ENCODE results near the gene SIX2.

The SIX2 gene

DNA sequence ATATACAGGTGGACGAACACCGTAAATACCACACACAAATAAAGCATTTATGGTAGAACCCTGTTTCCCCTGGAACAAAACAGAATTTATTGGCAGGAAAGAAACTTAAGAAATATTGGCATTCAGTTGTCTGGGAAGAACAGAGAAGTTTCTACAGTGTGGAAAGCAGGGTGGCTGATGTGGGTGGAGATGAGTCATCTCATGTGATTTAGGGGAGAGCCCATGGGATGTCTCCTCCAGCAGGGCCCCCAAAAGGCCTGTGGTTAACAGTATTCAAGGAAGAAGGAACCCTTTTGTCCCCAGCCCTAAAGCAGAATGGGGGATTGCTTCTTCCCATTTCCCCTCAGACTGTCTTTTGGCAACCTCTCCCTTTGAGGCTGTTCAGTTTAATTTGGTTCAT, 43.6 kb downstream of the SIX2 start:
- no peak for DNase-seq (ENCODE audit: low read depth)

DNA sequence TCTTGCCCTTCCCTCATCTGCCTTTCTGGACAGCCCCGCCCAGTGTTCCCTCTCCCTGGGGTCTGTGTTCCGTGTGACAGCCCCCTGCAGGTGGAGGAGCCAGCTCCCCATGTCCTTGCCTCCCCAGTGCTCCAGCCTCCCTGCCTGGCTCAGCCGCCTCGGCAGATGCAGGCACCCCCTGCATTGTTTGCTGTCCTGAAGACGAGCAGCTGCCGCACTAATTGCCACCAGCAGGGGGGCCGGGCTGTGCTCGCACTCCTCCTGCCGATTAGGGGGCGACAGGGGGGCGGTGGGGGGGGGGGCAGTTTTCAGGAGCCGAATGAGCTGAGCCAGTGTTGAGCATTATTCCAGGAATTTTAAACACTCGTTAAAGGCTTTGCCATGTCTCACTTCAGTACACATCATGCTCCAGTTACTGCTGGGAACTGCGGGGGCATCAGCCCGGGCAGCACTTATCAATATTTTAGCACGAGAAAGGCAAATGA, 44.5 kb downstream of the SIX2 start:
- no peak for DNase-seq (ENCODE audit: low read depth)

DNA sequence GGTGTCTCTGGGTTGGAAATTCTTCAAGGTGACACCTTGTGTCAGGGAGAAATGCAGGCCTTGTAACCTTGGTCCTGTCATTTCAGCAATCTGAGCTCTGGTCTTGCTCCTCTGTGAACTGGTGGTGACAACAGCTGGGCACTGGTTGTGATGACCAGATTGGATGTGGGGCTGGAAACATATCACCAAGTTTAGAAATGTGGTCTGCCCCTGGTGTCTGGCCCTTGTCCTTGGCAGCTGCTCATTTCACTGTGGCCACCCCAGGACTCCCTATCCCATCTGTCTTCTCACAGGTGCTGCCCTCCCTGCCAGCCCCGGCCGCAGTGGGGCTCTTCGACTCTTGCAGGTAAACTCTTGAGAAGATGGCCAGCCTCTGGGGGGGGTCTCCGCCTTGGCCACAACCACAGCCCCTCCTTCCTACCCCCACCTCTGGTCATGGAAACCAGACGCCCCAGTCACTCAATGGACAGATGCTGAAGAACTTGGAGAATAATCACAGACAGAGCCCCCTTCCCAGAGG, 47.0 kb downstream of the SIX2 start:
- no peak for DNase-seq (ENCODE audit: low read depth)

DNA sequence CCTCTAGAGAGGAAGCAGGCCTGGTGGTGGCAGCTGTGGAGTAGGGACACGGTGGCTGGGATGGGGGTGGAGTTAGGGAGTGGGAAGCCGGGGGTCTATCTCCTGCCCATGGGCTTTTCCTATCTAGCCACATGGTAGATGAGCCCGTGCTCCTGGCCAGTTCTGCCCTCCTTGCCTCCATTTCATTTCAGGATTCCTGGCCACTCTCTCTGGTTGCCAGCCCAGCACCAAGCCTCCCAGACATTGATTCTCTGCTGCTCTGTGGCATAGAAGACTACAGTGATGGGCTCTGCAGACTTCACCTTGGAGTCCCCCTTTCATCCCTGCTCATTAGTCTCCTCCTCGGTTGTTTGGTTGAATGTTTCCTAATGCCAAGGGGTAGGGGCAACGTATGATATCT, 48.4 kb downstream of the SIX2 start:
- no peak for DNase-seq (ENCODE audit: low read depth)

DNA sequence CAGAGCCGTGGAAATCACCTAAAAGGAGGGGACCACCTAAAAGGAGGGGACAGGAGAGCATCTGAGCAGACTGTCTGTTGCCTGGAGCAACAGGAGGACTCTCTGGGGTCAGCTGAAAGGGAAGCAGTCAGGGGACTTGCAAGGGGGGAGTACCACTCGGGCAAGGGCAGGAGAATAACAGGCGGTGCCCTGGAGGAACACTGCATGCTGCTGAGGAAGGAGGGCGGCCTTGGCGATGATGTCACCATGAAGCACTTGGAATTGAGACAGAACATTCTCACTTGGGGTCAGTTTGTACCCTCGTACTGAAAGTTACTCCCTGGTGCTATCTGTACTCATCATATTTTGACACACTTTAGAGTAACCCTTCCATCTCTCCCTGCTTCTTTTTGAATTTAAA, 49.4 kb downstream of the SIX2 start:
- no peak for DNase-seq (ENCODE audit: low read depth)

DNA sequence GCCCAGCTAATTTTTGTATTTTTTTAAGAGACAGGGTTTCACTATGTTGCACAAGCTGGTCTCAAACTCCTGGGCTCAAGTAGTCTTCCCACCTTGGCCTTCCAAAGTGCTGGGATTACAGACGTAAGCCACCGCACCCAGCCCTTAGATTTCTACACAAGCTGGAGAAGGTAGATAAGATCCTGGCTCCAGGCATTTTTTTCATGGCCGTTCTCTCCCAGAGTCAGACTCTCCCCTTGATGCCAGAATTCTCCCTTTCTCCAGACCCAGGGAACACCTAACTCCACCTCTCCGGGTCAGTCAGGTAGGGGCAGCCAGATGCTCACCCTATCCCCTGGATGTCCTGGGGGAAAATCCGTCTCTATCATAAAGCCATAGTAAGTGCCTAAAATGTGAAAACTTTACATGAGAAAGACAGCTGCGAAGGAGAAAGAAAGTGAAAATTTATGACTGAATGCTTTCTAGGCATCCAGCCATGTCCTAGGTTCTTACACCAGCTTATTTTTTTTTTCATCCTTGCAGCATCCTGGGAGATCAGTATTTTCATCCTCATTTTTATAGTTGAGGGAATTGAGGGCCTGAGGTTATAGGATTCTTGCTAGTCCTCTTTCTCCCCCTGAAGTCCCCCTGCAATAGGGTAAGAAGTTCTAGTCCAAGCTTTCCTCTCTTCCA, 51.5 kb downstream of the SIX2 start:
- no peak for DNase-seq (ENCODE audit: low read depth)

DNA sequence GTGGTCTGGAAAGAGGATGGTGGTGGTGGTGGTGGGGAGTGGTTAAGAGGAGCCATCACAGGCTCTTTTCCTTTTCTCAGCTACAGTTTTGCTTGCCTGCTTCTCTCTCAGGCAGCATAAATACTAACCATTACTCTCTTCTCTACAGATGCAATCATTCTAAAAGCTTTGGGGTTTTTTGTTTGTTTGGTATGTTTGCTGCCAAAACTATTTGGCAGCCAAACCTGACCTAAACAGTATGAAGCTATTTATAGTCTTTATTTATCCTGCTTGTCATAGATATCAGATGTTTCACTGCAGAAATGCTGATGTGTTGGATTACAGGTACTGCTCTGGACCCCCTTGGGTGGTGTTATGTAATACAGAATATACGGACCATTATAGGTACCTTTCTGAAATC, 52.4 kb downstream of the SIX2 start:
- DNase-seq (ENCODE audit: low read depth): no peak

DNA sequence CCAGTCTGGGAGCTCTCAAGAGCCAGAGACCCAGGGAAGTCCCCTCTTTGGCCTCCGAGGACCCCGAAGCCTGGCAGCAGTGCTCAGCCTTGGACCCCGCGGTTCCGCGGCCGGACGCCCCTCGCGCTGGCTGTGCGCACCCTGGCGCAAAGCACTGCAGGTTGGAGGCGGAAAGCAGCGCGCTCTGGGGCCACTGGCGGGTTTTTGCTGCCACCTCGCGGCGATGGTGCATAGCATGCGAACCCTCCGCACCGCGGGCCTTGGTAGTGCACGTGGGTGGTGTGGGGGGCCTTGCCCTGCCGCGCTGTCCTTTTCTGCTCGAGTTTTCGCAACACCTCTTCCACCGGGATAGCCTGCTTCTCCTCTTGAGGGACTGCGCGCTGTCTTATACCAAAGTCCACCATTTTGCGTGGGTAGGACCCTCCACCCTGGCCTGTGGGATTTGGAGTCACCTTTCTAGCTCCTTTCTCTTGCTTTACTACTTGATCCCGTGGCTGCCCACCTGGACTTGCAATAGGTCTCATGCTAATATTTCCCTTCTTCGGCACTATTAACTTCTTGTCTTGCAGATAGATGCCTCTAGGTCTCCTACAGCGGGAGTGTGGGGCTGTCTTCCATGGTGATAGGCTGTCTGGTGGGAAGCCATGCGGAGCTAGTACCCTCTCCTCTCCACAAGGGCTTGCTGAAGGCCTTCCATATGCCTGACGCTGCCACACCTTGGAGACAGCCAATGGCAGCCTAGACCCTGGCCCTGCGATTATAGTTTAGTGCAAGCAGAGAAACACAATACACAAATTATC, 53.5 kb downstream of the SIX2 start:
- DNase-seq (ENCODE audit: low read depth): peak; percentile 23
